Measurements from ENCODE around the gene MMP1. TPM values are rescaled to one million over a fixed set of nuclear protein-coding genes. Genes with fewer than 3 reads are reported as not detected.

The MMP1 gene
- total RNA-seq, 1 experiment from 2014 or later: not detected

DNA sequence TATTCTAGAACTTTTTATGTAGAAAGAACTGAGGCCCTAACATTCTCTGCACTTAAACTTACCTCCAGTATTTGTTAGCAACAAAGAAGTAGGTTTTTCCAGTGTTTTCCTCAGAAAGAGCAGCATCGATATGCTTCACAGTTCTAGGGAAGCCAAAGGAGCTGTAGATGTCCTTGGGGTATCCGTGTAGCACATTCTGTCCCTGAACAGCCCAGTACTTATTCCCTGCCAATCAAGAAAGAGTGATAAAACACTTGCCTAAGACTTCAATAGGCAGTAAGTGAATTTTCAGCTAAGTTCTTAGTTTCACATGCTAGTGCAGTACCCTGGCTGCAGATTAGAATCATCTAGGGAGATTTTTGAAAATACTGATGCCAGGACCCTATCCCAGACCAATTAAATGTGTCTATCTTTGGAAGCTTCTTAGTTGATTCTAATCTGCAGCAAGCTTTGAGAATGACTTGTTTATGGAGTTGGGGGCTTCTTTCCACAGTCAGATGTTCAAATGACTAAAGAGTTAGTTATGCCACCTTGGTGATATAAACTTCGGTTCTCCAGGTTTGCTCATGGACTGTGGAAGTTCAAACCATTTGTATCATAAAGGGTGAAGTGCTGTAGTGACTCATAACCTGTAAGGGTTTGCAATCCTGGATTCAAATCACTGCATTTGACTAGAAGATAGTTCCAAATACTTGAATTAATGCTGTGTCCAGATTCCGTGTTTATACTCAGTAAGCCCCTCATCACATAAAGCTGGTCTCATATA is 6.5 kb downstream of the MMP1 start:
- no peaks in the 10 kb centered on the region for H3K23me2 ChIP-seq (ENCODE audit: insufficient read length, low read depth, low read length, poor library complexity, severe bottlenecking)
- H3K9ac ChIP-seq (ENCODE audit: extremely low read depth, insufficient read length, low read length): no peak overlapping the region
- H3K4me1 ChIP-seq (ENCODE audit: insufficient read depth, low read length): no peaks in the 10 kb centered on the region
- no peak overlapping the region for H2BK15ac ChIP-seq (ENCODE audit: low read depth, low read length)
- no peak overlapping the region for H2AK5ac ChIP-seq (ENCODE audit: insufficient read length, low read length)
- H3K79me1 ChIP-seq (ENCODE audit: insufficient read depth, low read depth, low read length, poor library complexity, severe bottlenecking): no peaks in the 10 kb centered on the region
- H3T11ph ChIP-seq (ENCODE audit: low read length): no peak overlapping the region
- H2BK20ac ChIP-seq (ENCODE audit: low read depth, low read length, poor library complexity, severe bottlenecking): no peak overlapping the region
- no peak overlapping the region for H4K91ac ChIP-seq (ENCODE audit: insufficient read length, low read depth, low read length)
- H3K9me3 ChIP-seq (ENCODE audit: control insufficient read depth, low read depth, low read length): no peaks in the 10 kb centered on the region
- H3K4ac ChIP-seq (ENCODE audit: low read depth, low read length): no peak overlapping the region
- H3K4me2 ChIP-seq (ENCODE audit: insufficient read depth, insufficient read length, low read length): no peak overlapping the region
- no peak overlapping the region for H2AFZ ChIP-seq (ENCODE audit: low read length)
- H3K14ac ChIP-seq (ENCODE audit: insufficient read depth, low read length): no peak overlapping the region
- H4K20me1 ChIP-seq (ENCODE audit: control insufficient read depth, insufficient read depth, insufficient read length): no peaks in the 10 kb centered on the region
- no peak overlapping the region for H3K27ac Mint-ChIP-seq
- H4K5ac ChIP-seq (ENCODE audit: insufficient read length, low read depth, low read length): no peak overlapping the region
- DNase-seq: no peak
- H3K27me3 ChIP-seq (ENCODE audit: insufficient read depth, low read length): no peaks in the 10 kb centered on the region
- H3K9me3 Mint-ChIP-seq: no peaks in the 10 kb centered on the region
- no peak overlapping the region for H3K23ac ChIP-seq (ENCODE audit: insufficient read length, low read depth, low read length)
- no peak overlapping the region for H3K27ac ChIP-seq (ENCODE audit: insufficient read length, low read depth, low read length)
- WGBS (ENCODE audit: extremely low coverage, insufficient read length, low lambda C conversion rate): no CpG with 5 or more reads among the region's 4 CpGs
- no peak overlapping the region for H3K56ac ChIP-seq (ENCODE audit: insufficient read length, low read depth, low read length)
- no peak overlapping the region for H4K8ac ChIP-seq (replicated peaks; ENCODE audit: insufficient read length, low read depth, low read length)
- no peaks in the 10 kb centered on the region for H3K36me3 Mint-ChIP-seq (ENCODE audit: insufficient read depth in 1 of 3, low read depth in 3 of 3)
- TF ChIP-seq, protein P1, sequence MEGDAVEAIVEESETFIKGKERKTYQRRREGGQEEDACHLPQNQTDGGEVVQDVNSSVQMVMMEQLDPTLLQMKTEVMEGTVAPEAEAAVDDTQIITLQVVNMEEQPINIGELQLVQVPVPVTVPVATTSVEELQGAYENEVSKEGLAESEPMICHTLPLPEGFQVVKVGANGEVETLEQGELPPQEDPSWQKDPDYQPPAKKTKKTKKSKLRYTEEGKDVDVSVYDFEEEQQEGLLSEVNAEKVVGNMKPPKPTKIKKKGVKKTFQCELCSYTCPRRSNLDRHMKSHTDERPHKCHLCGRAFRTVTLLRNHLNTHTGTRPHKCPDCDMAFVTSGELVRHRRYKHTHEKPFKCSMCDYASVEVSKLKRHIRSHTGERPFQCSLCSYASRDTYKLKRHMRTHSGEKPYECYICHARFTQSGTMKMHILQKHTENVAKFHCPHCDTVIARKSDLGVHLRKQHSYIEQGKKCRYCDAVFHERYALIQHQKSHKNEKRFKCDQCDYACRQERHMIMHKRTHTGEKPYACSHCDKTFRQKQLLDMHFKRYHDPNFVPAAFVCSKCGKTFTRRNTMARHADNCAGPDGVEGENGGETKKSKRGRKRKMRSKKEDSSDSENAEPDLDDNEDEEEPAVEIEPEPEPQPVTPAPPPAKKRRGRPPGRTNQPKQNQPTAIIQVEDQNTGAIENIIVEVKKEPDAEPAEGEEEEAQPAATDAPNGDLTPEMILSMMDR (conservative IDR thresholded peaks at IDR 0.05): no peak
- no peaks in the 10 kb centered on the region for H3K27me3 Mint-ChIP-seq (ENCODE audit: low read depth)
- H2BK120ac ChIP-seq (ENCODE audit: low read depth, low read length, poor library complexity, severe bottlenecking): no peak overlapping the region
- no peaks in the 10 kb centered on the region for H3K79me2 ChIP-seq (ENCODE audit: insufficient read depth, low read length)
- H3K4me3 Mint-ChIP-seq: no peak overlapping the region
- no peak overlapping the region for H2BK12ac ChIP-seq (ENCODE audit: insufficient read length, low read depth, low read length)
- peaks cover 0 to 2% of the 10 kb centered on the region in 2 experiments; a peak in 1 of 4 replicates for H3K4me1 Mint-ChIP-seq
- no peak overlapping the region for H3K18ac ChIP-seq (ENCODE audit: insufficient read length, low read depth, low read length)
- no peak overlapping the region for H2BK5ac ChIP-seq (ENCODE audit: insufficient read length, low read length)
